ENCODE results near the gene CCSER1.

Gene CCSER1

GRCh38 chr4:90852237-90852636 lies 725.0 kb downstream of the CCSER1 start:
- Histone ChIP-seq H4K20me1 (ENCODE audit: insufficient read depth, low read length) (no peaks in the 10 kb centered on the region), H3K27me3 (ENCODE audit: insufficient read depth, low read length, poor library complexity) (no peaks in the 10 kb centered on the region), H3K4me3 (ENCODE audit: low read depth in 1 of 2, low read length in 2 of 2) (no peak overlapping the region), H3K4me2 (ENCODE audit: insufficient read depth, low read length) (no peak overlapping the region), H3K79me2 (ENCODE audit: insufficient read depth, low read length) (no peaks in the 10 kb centered on the region), H3K9ac (ENCODE audit: low read depth, low read length) (no peak overlapping the region), H3K27ac (ENCODE audit: low read length) (no peak overlapping the region), H3K9me3 (ENCODE audit: insufficient read depth, low read length, severe bottlenecking) (no peaks in the 10 kb centered on the region), H3K36me3 (ENCODE audit: insufficient read depth, low read length) (no peaks in the 10 kb centered on the region), H3K4me1 (ENCODE audit: insufficient read depth, low read length) (no peaks in the 10 kb centered on the region), H2AFZ (ENCODE audit: low read depth, low read length) (no peak overlapping the region)
- DNase-seq (no peak), ATAC-seq (ENCODE audit: insufficient read depth, low read depth) (no peak)
- no peak for TF ChIP-seq EZH2 (IDR thresholded peaks at IDR 0.05; ENCODE audit: borderline replicate concordance, low read depth, low read length, severe bottlenecking)
- TF ChIP-seq, protein P1, sequence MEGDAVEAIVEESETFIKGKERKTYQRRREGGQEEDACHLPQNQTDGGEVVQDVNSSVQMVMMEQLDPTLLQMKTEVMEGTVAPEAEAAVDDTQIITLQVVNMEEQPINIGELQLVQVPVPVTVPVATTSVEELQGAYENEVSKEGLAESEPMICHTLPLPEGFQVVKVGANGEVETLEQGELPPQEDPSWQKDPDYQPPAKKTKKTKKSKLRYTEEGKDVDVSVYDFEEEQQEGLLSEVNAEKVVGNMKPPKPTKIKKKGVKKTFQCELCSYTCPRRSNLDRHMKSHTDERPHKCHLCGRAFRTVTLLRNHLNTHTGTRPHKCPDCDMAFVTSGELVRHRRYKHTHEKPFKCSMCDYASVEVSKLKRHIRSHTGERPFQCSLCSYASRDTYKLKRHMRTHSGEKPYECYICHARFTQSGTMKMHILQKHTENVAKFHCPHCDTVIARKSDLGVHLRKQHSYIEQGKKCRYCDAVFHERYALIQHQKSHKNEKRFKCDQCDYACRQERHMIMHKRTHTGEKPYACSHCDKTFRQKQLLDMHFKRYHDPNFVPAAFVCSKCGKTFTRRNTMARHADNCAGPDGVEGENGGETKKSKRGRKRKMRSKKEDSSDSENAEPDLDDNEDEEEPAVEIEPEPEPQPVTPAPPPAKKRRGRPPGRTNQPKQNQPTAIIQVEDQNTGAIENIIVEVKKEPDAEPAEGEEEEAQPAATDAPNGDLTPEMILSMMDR (IDR thresholded peaks at IDR 0.05; ENCODE audit: borderline replicate concordance, extremely low read depth, low read length, poor library complexity, severe bottlenecking): no peak

DNA sequence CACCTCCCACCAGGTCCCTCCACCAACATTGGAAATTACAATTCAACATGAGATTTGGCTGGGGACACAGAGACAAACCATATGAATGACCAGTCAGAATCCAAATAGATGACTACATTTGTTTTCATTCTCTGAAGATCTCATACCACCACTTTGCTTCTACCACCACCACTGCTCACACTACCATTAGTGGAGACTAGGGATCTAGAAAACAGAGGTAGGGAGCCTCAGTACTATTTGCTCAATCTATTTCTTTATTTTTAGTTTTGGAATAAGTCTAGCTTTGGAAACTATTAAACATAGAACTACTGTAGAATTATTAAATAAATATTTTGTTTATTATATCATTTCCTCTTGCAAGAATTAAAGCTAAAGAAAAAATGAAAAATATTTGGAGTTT lies 727.9 kb downstream of the CCSER1 start:
- Histone ChIP-seq H3K36me3 (ENCODE audit: insufficient read depth, low read length) (no peaks in the 10 kb centered on the region), H3K4me1 (ENCODE audit: insufficient read depth, low read length) (no peaks in the 10 kb centered on the region), H2AFZ (ENCODE audit: low read depth, low read length) (no peak overlapping the region), H3K4me3 (ENCODE audit: low read depth in 1 of 2, low read length in 2 of 2) (no peak overlapping the region), H3K27me3 (ENCODE audit: insufficient read depth, low read length, poor library complexity) (no peaks in the 10 kb centered on the region), H3K4me2 (ENCODE audit: insufficient read depth, low read length) (no peak overlapping the region), H3K9ac (ENCODE audit: low read depth, low read length) (no peak overlapping the region), H3K79me2 (ENCODE audit: insufficient read depth, low read length) (no peaks in the 10 kb centered on the region), H3K9me3 (ENCODE audit: insufficient read depth, low read length, severe bottlenecking) (no peaks in the 10 kb centered on the region), H4K20me1 (ENCODE audit: insufficient read depth, low read length) (no peaks in the 10 kb centered on the region), H3K27ac (ENCODE audit: low read length) (no peak overlapping the region)
- TF ChIP-seq, protein P1 (IDR thresholded peaks at IDR 0.05; ENCODE audit: borderline replicate concordance, extremely low read depth, low read length, poor library complexity, severe bottlenecking): no peak
- no peak for TF ChIP-seq EZH2 (IDR thresholded peaks at IDR 0.05; ENCODE audit: borderline replicate concordance, low read depth, low read length, severe bottlenecking)
- no peak for DNase-seq
- ATAC-seq (ENCODE audit: insufficient read depth, low read depth): no peak

GRCh38 chr4:90857081-90857820 lies 730.1 kb downstream of the CCSER1 start:
- no peak overlapping the region for H3K4me3 ChIP-seq (ENCODE audit: low read depth in 1 of 2, low read length in 2 of 2)
- no peaks in the 10 kb centered on the region for H3K79me2 ChIP-seq (ENCODE audit: insufficient read depth, low read length)
- DNase-seq (no peak), ATAC-seq (ENCODE audit: insufficient read depth, low read depth) (no peak)
- H2AFZ ChIP-seq (ENCODE audit: low read depth, low read length): no peak overlapping the region
- no peak overlapping the region for H3K27ac ChIP-seq (ENCODE audit: low read length)
- TF ChIP-seq, protein P1 (IDR thresholded peaks at IDR 0.05; ENCODE audit: borderline replicate concordance, extremely low read depth, low read length, poor library complexity, severe bottlenecking): no peak
- no peak for TF ChIP-seq EZH2 (IDR thresholded peaks at IDR 0.05; ENCODE audit: borderline replicate concordance, low read depth, low read length, severe bottlenecking)
- no peaks in the 10 kb centered on the region for H4K20me1 ChIP-seq (ENCODE audit: insufficient read depth, low read length)
- no peaks in the 10 kb centered on the region for H3K9me3 ChIP-seq (ENCODE audit: insufficient read depth, low read length, severe bottlenecking)
- no peaks in the 10 kb centered on the region for H3K36me3 ChIP-seq (ENCODE audit: insufficient read depth, low read length)
- no peak overlapping the region for H3K9ac ChIP-seq (ENCODE audit: low read depth, low read length)
- no peaks in the 10 kb centered on the region for H3K27me3 ChIP-seq (ENCODE audit: insufficient read depth, low read length, poor library complexity)
- no peak overlapping the region for H3K4me2 ChIP-seq (ENCODE audit: insufficient read depth, low read length)
- no peaks in the 10 kb centered on the region for H3K4me1 ChIP-seq (ENCODE audit: insufficient read depth, low read length)
